Mucosa of rectum (tissue), 2 donors: ENCODE data around the gene PDLIM5.
"Not testable (repeated sequence)": the region's sequence is repeated elsewhere in the genome, so short reads cannot be mapped to it uniquely, and the experiment has no call there.

Experiments used
- H3K27ac ChIP-seq, 2 donors: one replicate each; pipeline ENCODE4 v1.7.0; 2013; ENCODE audit warnings: inconsistent platforms in 2 of 2, low read depth in 2 of 2, low read length in 2 of 2
- H3K27me3 ChIP-seq, 2 donors: one replicate each; pipeline ENCODE4 v1.7.0; 2013; ENCODE audit warnings: low read length in 2 of 2; ENCODE audit not compliant: control insufficient read depth in 2 of 2, insufficient read depth in 2 of 2
- H3K36me3 ChIP-seq, 2 donors: one replicate each; pipeline ENCODE4 v1.7.0; 2013; ENCODE audit warnings: low read length in 2 of 2; ENCODE audit not compliant: control insufficient read depth in 2 of 2, insufficient read depth in 2 of 2
- H3K4me1 ChIP-seq, 2 donors: one replicate each; pipeline ENCODE4 v1.7.0; 2013; ENCODE audit warnings: low read length in 2 of 2, mild to moderate bottlenecking in 1 of 2; ENCODE audit not compliant: control insufficient read depth in 2 of 2, insufficient read depth in 2 of 2
- H3K4me3 ChIP-seq, 2 donors: one replicate each; pipeline ENCODE4 v1.7.0; 2013; ENCODE audit warnings: low read length in 2 of 2
- H3K9ac ChIP-seq, 2 donors: one replicate each; pipeline ENCODE4 v1.7.0; 2013; ENCODE audit warnings: low read length in 2 of 2, low read depth in 1 of 2, mild to moderate bottlenecking in 1 of 2
- H3K9me3 ChIP-seq, 2 donors: one replicate each; pipeline ENCODE4 v1.7.0; 2013; ENCODE audit warnings: low read length in 2 of 2; ENCODE audit not compliant: control insufficient read depth in 2 of 2
- donor health status: healthy.
- donor health status: Normal muscosa, but diverticular disease.

Gene PDLIM5

DNA sequence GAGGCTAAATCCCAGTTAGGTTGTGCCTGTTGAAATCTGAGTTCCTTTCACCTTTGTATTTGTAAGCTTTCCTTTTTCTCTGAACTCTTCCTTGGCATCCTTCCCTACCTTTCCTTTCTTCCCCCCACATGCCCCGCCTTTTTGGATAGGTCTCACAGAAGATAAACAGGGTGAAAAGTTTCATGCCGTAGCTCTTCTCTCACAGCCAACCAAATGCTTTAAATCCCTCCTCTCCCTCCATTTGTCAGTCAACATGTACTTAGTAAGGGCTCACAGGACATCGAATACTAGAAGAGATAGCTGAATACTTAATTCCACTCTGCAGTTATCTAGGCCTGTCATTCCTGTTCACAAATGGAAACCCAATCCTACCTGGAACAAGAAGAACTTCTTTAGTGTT lies 198.9 kb downstream of the PDLIM5 start:
- Histone ChIP-seq H3K27me3 (no peaks in the 10 kb centered on the region), H3K27ac (no peak overlapping the region), H3K36me3 (peaks cover 9 to 21% of the 10 kb centered on the region in 2 donors)

DNA sequence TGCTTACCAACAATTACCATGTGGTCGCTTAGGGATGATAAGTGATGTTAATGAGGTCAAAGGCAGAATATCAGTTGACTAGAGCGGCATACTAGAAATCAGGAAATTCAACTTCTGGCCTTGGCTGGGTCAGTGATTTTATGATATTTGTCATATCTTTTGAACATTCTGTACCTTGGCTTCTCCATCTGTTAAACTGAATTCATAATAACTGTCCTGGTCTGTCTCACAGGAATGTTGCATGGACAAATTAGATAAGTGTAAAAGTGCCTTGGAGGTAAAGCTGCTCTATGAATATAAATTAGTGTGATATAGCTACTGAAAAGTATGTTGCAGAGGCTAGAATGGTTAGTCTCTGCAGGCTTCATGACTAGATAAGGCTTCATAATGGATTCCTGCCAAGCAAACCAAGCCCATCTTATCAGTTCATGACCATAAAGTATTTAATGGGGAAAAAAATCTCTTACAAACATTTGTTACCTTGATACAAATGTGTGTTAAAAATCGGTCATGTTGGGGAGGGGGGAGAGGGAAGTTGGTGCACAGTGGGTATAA lies 201.4 kb downstream of the PDLIM5 start:
- Histone ChIP-seq H3K4me3 (no peak overlapping the region), H3K36me3 (peaks cover 7 to 13% of the 10 kb centered on the region in 2 donors), H3K4me1 (peaks cover 0 to 14% of the 10 kb centered on the region in 2 donors), H3K9me3 (no peaks in the 10 kb centered on the region), H3K9ac (no peak overlapping the region), H3K27me3 (no peaks in the 10 kb centered on the region), H3K27ac (no peak overlapping the region)

More for the DNA sequence above, 198.9 kb downstream of the PDLIM5 start:
- H3K4me3 ChIP-seq, result no peak overlapping the region
- peaks cover 0 to 14% of the 10 kb centered on the region in 2 donors for H3K4me1 ChIP-seq
- no peaks in the 10 kb centered on the region for H3K9me3 ChIP-seq
- no peak overlapping the region for H3K9ac ChIP-seq

DNA sequence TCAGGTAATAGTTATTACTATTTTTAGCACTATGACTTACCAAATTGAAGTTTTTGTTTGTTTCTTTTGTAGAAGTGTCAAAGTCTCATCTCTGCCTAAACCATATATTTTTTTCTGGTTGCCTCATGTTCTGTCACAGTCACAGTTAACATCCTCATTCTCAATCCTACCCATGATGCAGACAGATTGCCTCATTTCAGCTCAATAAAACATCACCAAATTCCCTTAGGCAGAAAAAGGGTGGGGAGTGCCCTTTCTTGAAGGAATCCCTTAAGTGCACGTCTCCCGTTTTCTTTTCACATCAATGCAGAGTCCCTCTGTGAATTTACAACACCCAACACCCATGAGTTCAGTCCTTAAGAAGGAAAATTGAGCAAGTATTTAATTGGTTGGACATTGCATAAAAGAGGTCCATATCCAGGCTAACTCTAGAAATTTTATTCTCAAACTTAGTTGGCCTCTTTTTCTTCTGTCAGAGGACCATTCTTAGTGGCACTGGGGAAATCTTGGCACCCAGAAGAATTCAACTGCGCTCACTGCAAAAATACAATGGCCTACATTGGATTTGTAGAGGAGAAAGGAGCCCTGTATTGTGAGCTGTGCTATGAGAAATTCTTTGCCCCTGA lies 202.4 kb downstream of the PDLIM5 start:
- Histone ChIP-seq H3K27me3 (no peaks in the 10 kb centered on the region), H3K9me3 (no peaks in the 10 kb centered on the region), H3K4me1 (peaks cover 0 to 14% of the 10 kb centered on the region in 2 donors), H3K4me3 (no peak overlapping the region), H3K27ac (no peak overlapping the region), H3K9ac (no peak overlapping the region), H3K36me3 (peaks cover 11 to 20% of the 10 kb centered on the region in 2 donors)

DNA sequence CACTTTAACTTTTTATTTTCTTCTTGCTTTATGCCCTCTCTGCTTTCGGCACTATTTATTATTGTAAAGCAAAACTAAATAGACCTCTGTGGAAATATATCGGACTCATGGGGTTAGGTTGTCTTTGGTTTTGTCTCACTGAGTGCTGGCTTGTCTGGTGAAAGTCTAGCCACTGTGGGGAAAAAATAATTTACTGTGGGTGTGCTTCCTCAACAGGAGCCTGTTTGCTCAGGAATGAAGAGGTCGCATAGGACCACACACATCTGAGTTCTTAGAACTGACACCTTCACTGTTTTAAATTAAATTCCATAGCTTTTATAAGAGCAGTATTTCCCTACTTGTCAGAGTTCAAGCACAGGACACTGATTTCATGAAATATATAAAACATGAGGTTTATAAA lies 203.0 kb downstream of the PDLIM5 start:
- Histone ChIP-seq H3K4me3 (no peak overlapping the region), H3K27ac (no peak overlapping the region), H3K9me3 (no peaks in the 10 kb centered on the region), H3K4me1 (peaks cover 0 to 14% of the 10 kb centered on the region in 2 donors), H3K36me3 (peaks cover 11 to 20% of the 10 kb centered on the region in 2 donors), H3K9ac (no peak overlapping the region), H3K27me3 (no peaks in the 10 kb centered on the region)

DNA sequence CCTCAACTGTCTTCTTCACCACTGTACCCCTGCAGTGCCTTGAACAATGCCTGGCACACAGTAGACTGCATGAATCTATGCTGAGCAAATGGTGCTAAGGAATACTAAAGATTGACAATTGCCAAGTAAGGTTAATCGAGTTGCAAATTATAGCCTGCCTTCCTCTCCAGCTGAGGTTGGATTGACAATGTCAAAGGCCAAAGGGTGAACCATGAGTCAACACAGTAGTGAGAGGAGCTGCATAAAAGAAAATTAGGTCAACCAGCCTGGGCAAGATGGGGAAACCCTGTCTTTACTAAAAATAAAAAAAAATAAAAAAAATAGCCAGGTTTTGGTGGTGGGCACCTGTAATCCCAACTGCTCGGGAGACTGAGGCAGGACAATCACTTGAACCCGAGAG lies 208.9 kb downstream of the PDLIM5 start:
- Histone ChIP-seq H3K27ac (no peak overlapping the region), H3K36me3 (peaks cover 18 to 22% of the 10 kb centered on the region in 2 donors), H3K9me3 (no peaks in the 10 kb centered on the region), H3K27me3 (no peaks in the 10 kb centered on the region), H3K4me1 (no peaks in the 10 kb centered on the region), H3K9ac (no peak overlapping the region), H3K4me3 (no peak overlapping the region)

DNA sequence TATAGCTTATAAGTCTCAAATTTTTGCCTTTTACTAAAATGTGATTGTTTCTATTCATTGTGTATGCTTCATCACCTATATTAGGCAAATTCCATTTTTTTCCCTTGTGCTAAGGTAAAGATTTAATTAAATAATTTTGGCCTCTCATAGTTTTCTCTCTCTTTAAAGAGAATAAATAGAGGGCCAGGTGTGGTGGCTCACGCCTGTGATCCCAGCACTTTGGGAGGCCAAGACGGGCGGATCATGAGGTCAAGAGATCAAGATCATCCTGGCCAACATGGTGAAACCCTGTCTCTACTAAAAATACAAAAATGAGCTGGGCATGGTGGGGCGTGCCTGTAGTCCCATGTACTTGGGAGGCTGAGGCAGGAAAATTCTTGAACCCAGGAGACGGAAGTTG lies 213.3 kb downstream of the PDLIM5 start:
- not testable (repeated sequence) for H3K27ac ChIP-seq, H3K4me3 ChIP-seq, H3K27me3 ChIP-seq, H3K9ac ChIP-seq, H3K9me3 ChIP-seq, H3K4me1 ChIP-seq
- peaks cover 4 to 13% of the 10 kb centered on the region in 2 donors for H3K36me3 ChIP-seq

DNA sequence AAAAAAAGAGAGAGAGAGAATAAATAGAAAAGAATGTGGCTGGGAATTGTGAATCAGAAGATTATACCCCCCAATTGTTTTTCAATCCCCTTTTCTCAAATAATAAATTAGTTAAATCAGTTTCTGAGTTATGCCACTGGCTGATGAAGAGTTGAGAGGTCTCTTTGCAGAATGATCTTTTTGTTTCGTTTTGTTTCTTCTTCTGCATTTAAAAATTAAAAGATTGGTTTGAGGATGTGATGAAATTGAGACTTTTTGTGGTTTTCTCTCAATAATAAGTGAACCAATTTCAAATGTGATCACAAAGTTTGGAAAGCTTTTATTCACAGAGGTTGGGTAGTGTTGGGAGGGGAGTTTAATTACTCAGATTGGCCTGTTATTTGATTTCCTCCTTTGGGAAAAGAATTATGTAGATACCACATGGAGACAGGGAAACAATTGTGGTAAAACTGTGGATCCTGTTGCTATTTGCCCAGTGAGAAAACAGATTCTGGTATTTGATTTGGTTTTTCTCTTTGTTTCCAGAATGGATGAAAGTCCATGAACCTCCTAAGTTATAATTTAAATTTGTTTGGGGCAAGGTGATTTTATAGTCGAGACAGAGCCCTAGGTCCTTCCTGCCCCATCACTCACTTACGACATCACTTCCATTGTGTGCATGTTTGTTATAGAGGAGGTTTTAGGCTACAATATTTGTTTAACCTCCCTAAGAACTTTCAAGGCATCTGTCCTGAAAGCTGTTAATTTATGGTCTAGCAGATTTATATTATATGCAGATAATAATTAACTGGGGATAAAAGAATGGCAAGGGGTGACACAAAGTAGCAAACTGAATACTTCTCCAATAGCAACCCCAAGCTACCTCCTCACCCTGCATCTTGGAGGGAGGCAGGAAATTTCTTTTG lies 214.0 kb downstream of the PDLIM5 start:
- peaks cover 4 to 13% of the 10 kb centered on the region in 2 donors for H3K36me3 ChIP-seq
- H3K27me3 ChIP-seq, result no peaks in the 10 kb centered on the region
- H3K27ac ChIP-seq, result no peak overlapping the region
- H3K9me3 ChIP-seq, result no peaks in the 10 kb centered on the region
- H3K4me1 ChIP-seq, result peaks cover 0 to 3% of the 10 kb centered on the region in 2 donors
- H3K4me3 ChIP-seq, result no peak overlapping the region
- no peak overlapping the region for H3K9ac ChIP-seq

DNA sequence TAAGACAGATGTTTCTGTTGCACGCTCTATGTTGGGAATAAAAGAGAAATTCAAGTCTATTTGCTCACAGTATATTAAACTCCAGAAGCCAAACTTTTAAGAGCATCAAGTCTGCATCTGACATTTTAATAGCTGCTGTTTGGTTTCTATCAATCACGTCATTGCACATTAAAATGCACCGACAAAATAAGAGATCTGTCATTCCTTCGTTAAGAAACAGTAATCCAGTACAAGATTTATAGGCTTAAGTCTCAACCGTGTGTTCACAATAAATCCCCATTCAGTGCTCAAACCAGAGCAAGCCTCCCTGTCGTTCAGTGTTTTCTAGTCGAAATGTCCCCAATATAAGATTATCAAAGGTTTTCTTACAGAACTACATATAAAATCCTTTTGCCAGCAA lies 217.0 kb downstream of the PDLIM5 start:
- H3K9me3 ChIP-seq, result no peaks in the 10 kb centered on the region
- no peaks in the 10 kb centered on the region for H3K27me3 ChIP-seq
- no peak overlapping the region for H3K4me3 ChIP-seq
- no peak overlapping the region for H3K27ac ChIP-seq
- peaks cover 0 to under 1% of the 10 kb centered on the region in 2 donors for H3K36me3 ChIP-seq
- no peak overlapping the region for H3K9ac ChIP-seq
- peaks cover 0 to 3% of the 10 kb centered on the region in 2 donors for H3K4me1 ChIP-seq

DNA sequence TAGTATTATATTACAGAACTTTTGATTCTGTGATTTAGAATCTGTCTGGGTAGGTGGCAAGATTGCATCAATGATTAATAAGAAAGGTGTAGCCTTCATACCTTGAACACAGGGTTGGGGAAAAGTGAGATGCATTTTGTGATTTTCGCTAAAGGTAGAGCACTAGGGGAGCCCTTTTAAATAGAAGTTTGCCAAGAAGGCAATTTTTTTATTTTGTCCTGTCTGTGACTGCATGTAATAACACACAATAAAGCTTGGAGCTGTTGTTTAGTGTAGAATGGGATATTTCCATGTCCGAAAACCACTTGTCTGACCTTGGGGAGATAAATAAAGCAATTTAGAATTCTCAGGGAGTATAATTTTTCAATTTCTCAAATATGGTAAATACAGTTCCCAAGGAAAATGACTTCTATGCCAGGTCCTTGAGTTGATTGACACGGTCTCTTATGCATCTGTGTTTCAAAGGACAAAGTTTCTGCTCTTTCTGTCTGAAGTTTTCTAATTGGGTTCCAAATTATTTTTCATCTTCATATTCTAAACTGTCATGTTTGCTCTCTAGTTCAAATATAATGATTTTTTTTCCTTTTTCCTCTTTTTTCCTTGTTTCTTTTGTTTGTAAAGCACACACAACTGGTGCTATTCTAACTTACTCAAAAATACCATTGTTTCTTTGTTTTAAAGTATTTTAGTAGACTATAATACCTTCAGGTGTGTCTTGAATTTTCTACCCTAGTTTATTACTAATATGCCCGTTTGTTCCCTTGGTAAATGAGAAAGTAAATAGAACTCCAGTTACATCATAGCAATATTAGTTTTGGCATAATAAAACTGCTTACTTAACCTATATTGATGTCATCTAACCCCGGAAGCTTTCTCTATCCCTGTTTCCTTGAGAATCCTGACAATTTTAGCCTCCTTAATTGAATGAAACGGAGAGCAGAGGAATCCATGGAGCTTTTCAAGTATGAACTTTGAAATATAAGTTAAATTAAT lies 218.2 kb downstream of the PDLIM5 start:
- H3K27me3 ChIP-seq, result no peaks in the 10 kb centered on the region
- no peaks in the 10 kb centered on the region for H3K36me3 ChIP-seq
- H3K27ac ChIP-seq, result no peak overlapping the region
- H3K9me3 ChIP-seq, result no peaks in the 10 kb centered on the region
- no peak overlapping the region for H3K4me3 ChIP-seq
- H3K9ac ChIP-seq, result no peak overlapping the region
- H3K4me1 ChIP-seq, result peaks cover 0 to 3% of the 10 kb centered on the region in 2 donors
